Upper lobe of left lung (tissue), 6 donors: ENCODE measurements around the gene FA2H. TPM values are rescaled to one million over a fixed set of nuclear protein-coding genes. Genes with fewer than 3 reads are reported as not detected.

ENCODE experiments used
- ATAC-seq, 2 donors: fragments of 200-7000 bp; cut with Tn5 transposase; one replicate each; pipeline ENCODE4 v1.9.1; 2022; ENCODE audit warnings: mild to moderate bottlenecking in 2 of 2, moderate library complexity in 2 of 2; ENCODE audit not compliant: low FRiP score in 2 of 2
- DNase-seq, 2 donors: peaks; one replicate each; pipeline ENCODE4 v3.0.0-alpha.2; 2019 to 2020
- H3K27ac ChIP-seq, 4 donors: fragments of 200-600 bp; sonication (generic); one replicate each; pipeline ENCODE4 v1.5.1; 2016 to 2019
- H3K27me3 ChIP-seq, 4 donors: fragments of 200-600 bp; sonication (generic); one replicate each; pipeline ENCODE4 v1.5.1; 2017 to 2019
- H3K36me3 ChIP-seq, 4 donors: fragments of 200-600 bp; sonication (generic); one replicate each; pipeline ENCODE4 v1.5.1; 2016 to 2019
- H3K4me1 ChIP-seq, 4 donors: fragments of 200-600 bp; sonication (generic); one replicate each; pipeline ENCODE4 v1.5.1; 2018 to 2019
- H3K4me3 ChIP-seq, 4 donors: fragments of 200-600 bp; sonication (generic); one replicate each; pipeline ENCODE4 v1.5.1; 2017 to 2019; ENCODE audit warnings: mild to moderate bottlenecking in 2 of 4, moderate library complexity in 1 of 4
- H3K9me3 ChIP-seq, 4 donors: fragments of 200-600 bp; sonication (generic); one replicate each; pipeline ENCODE4 v1.5.1; 2018 to 2019
- CTCF ChIP-seq, 6 experiments: fragments of 450-650 bp in 4 of 6; fragments of 200-600 bp in 2 of 6; sonication (generic) in 2 of 6; IDR thresholded peaks; one replicate each; pipeline ENCODE4 v1.5.1; 2016 to 2019; ENCODE audit warnings: antibody characterized with exemption in 6 of 6
- EP300 ChIP-seq, 4 donors: sonication (generic); formaldehyde crosslinking; IDR thresholded peaks; one replicate each; pipeline ENCODE4 v1.5.1; 2017; ENCODE audit warnings: antibody characterized with exemption in 4 of 4, control low read depth in 2 of 4
- POLR2A ChIP-seq, 4 donors: fragments of 450-650 bp; IDR thresholded peaks; one replicate each; pipeline ENCODE4 v1.5.1; 2016 to 2017; ENCODE audit warnings: antibody characterized with exemption in 4 of 4, mild to moderate bottlenecking in 2 of 4
- POLR2AphosphoS5 ChIP-seq, 2 donors: sonication (generic); formaldehyde crosslinking; IDR thresholded peaks; one replicate each; pipeline ENCODE4 v1.5.1; 2017; ENCODE audit warnings: antibody characterized with exemption in 2 of 2
- WGBS, 2 donors: methylation state at CpG; one replicate each; pipeline ENCODE4 v1.1.5; 2017 to 2018; 5-methylcytosine and 5-hydroxymethylcytosine counted together
- total RNA-seq, 6 donors: library from RNA; depleted of rRNA in 4 of 6; stranded (reverse); fragments of >200 nt in 4 of 6; gene quantifications; one replicate each; pipeline versions ENCODE4 v1.1.0 to v1.2.1, GENCODE V29; 2016 to 2021
- donor health status: DM: no; HTN: no; CAD: no; lungs with moderate emphysema.
- donor health status: DM: no; HTN: yes; CAD: no; lungs with severe emphysema.

Gene FA2H
- total RNA-seq, 6 donors from 2014 or later, result 1.4 to 6.8 (median 2.3) TPM

- H3K27ac ChIP-seq, result no peak overlapping the region
- H3K9me3 ChIP-seq, result no peaks in the 10 kb centered on the region
- no peaks in the 10 kb centered on the region for H3K27me3 ChIP-seq
- DNase-seq (peak in 1 of 2 donors; percentile 54), ATAC-seq (no peak)
- no peaks in the 10 kb centered on the region for H3K36me3 ChIP-seq
- no peak overlapping the region for H3K4me3 ChIP-seq
- TF ChIP-seq CTCF (IDR thresholded peaks at IDR 0.05) (no peak), EP300 (IDR thresholded peaks at IDR 0.05) (no peak), POLR2AphosphoS5 (IDR thresholded peaks at IDR 0.05) (no peak)
- peaks cover 0 to 8% (median 3%) of the 10 kb centered on the region in 4 donors for H3K4me1 ChIP-seq
- WGBS, 2 donors, result 69 to 74% methylated on average over 9 to 21 of the region's 21 CpGs
Observed at GRCh38 chr16:74734361-74735161, 40.1 kb downstream of the FA2H start.

DNA sequence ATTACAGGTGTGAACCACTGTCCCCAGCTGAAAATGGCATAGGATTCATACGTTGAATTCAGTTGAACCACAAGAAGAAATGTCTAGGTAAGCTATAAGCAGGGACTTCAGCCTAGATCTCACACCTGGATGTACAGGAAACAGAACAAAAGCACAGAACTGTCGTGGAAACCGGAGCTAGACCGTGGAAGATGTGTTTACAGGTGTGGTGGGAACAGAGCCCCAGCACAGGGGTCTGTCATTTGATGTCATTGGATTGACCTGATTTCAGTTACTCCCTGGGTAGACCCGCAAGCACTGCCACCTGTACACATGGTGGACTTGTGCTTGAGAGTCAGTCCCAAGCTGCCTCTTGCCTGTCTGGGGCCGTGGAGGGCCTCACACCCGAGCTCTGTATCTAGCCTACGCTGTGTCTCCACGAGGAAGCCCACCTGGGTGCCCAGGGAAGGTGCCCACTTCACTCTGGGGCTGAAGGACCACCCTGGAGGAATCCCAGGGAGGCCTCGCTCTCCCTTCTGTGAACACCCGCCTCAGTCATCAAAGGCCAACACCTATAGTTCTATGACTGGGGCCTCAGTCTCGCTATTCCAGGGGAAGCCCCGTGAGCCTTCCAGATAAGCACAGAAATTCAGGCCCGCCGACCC lies 41.8 kb downstream of the FA2H start:
- 89 to 90% methylated on average over 4 to 13 of the region's 15 CpGs for WGBS, 2 donors
- H3K9me3 ChIP-seq, result no peaks in the 10 kb centered on the region
- H3K27ac ChIP-seq, result no peak overlapping the region
- no peaks in the 10 kb centered on the region for H3K36me3 ChIP-seq
- no peaks in the 10 kb centered on the region for H3K27me3 ChIP-seq
- DNase-seq (no peak), ATAC-seq (no peak)
- no peak overlapping the region for H3K4me3 ChIP-seq
- TF ChIP-seq POLR2AphosphoS5 (IDR thresholded peaks at IDR 0.05) (no peak), POLR2A (IDR thresholded peaks at IDR 0.05) (no peak), CTCF (IDR thresholded peaks at IDR 0.05) (no peak), EP300 (IDR thresholded peaks at IDR 0.05) (no peak)
- peaks cover 0 to 8% (median 4%) of the 10 kb centered on the region in 4 donors for H3K4me1 ChIP-seq

GRCh38 chr16:74731853-74732477 lies 42.7 kb downstream of the FA2H start:
- DNase-seq, result no peak
- TF ChIP-seq EP300 (IDR thresholded peaks at IDR 0.05) (no peak), CTCF (IDR thresholded peaks at IDR 0.05) (no peak), POLR2AphosphoS5 (IDR thresholded peaks at IDR 0.05) (no peak), POLR2A (IDR thresholded peaks at IDR 0.05) (no peak)

DNA sequence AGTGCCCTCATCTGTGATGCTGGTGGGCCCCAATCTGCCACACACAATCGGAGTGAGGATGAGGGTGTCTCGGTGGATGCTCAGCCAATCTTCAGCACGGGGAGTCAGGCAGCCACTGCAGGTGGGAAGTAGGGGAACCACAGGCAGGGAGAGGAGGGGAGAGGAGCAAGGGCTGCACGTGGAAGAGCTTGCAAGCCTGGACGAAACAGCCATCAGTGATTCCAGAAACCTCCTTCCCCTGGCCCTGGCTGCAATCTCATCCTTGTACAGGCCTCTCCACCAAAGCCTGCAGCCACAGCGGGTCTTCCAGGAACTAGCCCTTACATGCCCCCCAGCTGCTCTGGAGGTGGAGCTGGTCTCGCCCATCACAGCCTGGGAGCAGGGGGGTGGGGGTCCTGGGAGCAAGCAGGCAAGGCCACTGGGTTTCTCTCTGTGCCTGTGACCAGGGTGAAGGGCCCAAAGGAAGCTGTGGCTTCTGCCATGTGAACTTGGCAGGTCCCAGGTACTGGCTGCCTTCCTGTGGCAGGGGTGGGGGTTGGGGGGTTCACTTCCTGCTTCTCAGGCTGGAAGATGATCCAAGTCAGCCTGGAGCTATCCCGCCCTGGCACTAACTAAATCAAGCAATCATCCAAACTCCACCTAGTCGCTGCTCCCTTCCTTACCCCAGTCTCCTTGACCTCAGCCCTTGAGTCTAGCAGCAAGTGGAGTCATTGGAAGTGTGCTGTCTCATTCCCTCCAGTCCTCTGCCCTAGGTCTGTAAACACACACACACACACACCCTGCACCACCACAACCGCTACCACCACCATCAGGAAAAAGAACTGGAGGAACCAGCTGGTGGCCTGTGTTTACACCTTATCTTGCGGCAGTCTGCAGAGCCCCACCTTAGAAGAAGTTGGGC lies 44.6 kb downstream of the FA2H start:
- no peak for ATAC-seq
- H3K27ac ChIP-seq, result no peak overlapping the region
- no peak for TF ChIP-seq POLR2AphosphoS5 (IDR thresholded peaks at IDR 0.05)
- no peak for TF ChIP-seq CTCF (IDR thresholded peaks at IDR 0.05)
- TF ChIP-seq EP300 (IDR thresholded peaks at IDR 0.05), result no peak
- no peak for TF ChIP-seq POLR2A (IDR thresholded peaks at IDR 0.05)
- peaks cover 3 to 11% (median 6%) of the 10 kb centered on the region in 4 donors for H3K9me3 ChIP-seq
- peaks cover 0 to 8% (median 4%) of the 10 kb centered on the region in 4 donors for H3K4me1 ChIP-seq
- H3K4me3 ChIP-seq, result no peak overlapping the region
- peak in 1 of 2 donors; percentile 37 for DNase-seq
- WGBS, 2 donors, result 48 to 56% methylated on average over 8 to 9 of the region's 11 CpGs
- no peaks in the 10 kb centered on the region for H3K27me3 ChIP-seq
- H3K36me3 ChIP-seq, result no peaks in the 10 kb centered on the region

More at GRCh38 chr16:74731853-74732477, 42.7 kb downstream of the FA2H start:
- Histone ChIP-seq H3K4me3 (no peak overlapping the region), H3K27me3 (no peaks in the 10 kb centered on the region), H3K9me3 (peaks cover 0 to 5% (median 3%) of the 10 kb centered on the region in 4 donors), H3K4me1 (peaks cover 0 to 8% (median 4%) of the 10 kb centered on the region in 4 donors), H3K27ac (no peak overlapping the region), H3K36me3 (no peaks in the 10 kb centered on the region)
- 91 to 94% methylated on average over 8 of the region's 8 CpGs for WGBS, 2 donors
- no peak for ATAC-seq
